ENCODE data around the gene STAT6.
A peak's percentile ranks its signal among the peaks of the same experiment; 100 is the strongest.

The STAT6 gene

GRCh38 chr12:57111031-57111734, at the start of gene STAT6:
STAT6 (minus strand) TSS chr12:57111362; CDS start chr12:57108278, 3,084 bp downstream.
- peak within 1 kb of the TSS; percentile 89 for H3K4me3 Mint-ChIP-seq
- H3K4me1 Mint-ChIP-seq (ENCODE audit: low read depth): peaks cover 53% of the 10 kb centered on the region
- peak within 1 kb of the TSS; percentile 99 for H3K27ac Mint-ChIP-seq
- peaks cover 30% of the 10 kb centered on the region for H3K36me3 Mint-ChIP-seq (ENCODE audit: low read depth)
- no peaks in the 10 kb centered on the region for H3K27me3 Mint-ChIP-seq
- H3K9me3 Mint-ChIP-seq: no peaks in the 10 kb centered on the region

- H3K4me3 Mint-ChIP-seq: no peak overlapping the region
Observed at GRCh38 chr12:57160741-57161140, 49.6 kb upstream of the STAT6 start.

GRCh38 chr12:57160040-57160439, 48.9 kb upstream of the STAT6 start:
- Mint-ChIP-seq H3K27me3 (no peaks in the 10 kb centered on the region), H3K4me1 (ENCODE audit: low read depth) (peaks cover 7% of the 10 kb centered on the region), H3K9me3 (no peaks in the 10 kb centered on the region), H3K36me3 (ENCODE audit: low read depth) (no peaks in the 10 kb centered on the region), H3K27ac (no peak overlapping the region), H3K4me3 (no peak overlapping the region)

More at GRCh38 chr12:57160741-57161140, 49.6 kb upstream of the STAT6 start:
- Mint-ChIP-seq H3K27ac (no peak overlapping the region), H3K4me1 (ENCODE audit: low read depth) (peaks cover 7% of the 10 kb centered on the region), H3K27me3 (no peaks in the 10 kb centered on the region), H3K36me3 (ENCODE audit: low read depth) (no peaks in the 10 kb centered on the region), H3K9me3 (no peaks in the 10 kb centered on the region)

- H3K27me3 Mint-ChIP-seq: no peaks in the 10 kb centered on the region
- H3K4me3 Mint-ChIP-seq: no peak overlapping the region
- H3K36me3 Mint-ChIP-seq (ENCODE audit: low read depth): no peaks in the 10 kb centered on the region
- H3K27ac Mint-ChIP-seq: no peak overlapping the region
- no peaks in the 10 kb centered on the region for H3K9me3 Mint-ChIP-seq
- peaks cover 7% of the 10 kb centered on the region for H3K4me1 Mint-ChIP-seq (ENCODE audit: low read depth)
Observed at GRCh38 chr12:57159311-57159710, 48.1 kb upstream of the STAT6 start.

- Mint-ChIP-seq H3K4me1 (ENCODE audit: low read depth) (peaks cover 7% of the 10 kb centered on the region), H3K9me3 (no peaks in the 10 kb centered on the region), H3K36me3 (ENCODE audit: low read depth) (no peaks in the 10 kb centered on the region), H3K27ac (no peak overlapping the region), H3K4me3 (no peak overlapping the region), H3K27me3 (no peaks in the 10 kb centered on the region)
Observed at GRCh38 chr12:57158665-57159064, 47.5 kb upstream of the STAT6 start.

GRCh38 chr12:57158186-57158585, 47.0 kb upstream of the STAT6 start:
- Mint-ChIP-seq H3K4me3 (no peak overlapping the region), H3K4me1 (ENCODE audit: low read depth) (peaks cover 7% of the 10 kb centered on the region), H3K9me3 (no peaks in the 10 kb centered on the region), H3K36me3 (ENCODE audit: low read depth) (no peaks in the 10 kb centered on the region), H3K27ac (no peak overlapping the region), H3K27me3 (no peaks in the 10 kb centered on the region)

GRCh38 chr12:57157588-57158173, 46.5 kb upstream of the STAT6 start:
- H3K36me3 Mint-ChIP-seq (ENCODE audit: low read depth): no peaks in the 10 kb centered on the region
- H3K27ac Mint-ChIP-seq: no peak overlapping the region
- peaks cover 7% of the 10 kb centered on the region for H3K4me1 Mint-ChIP-seq (ENCODE audit: low read depth)

GRCh38 chr12:57156701-57157403, 45.7 kb upstream of the STAT6 start:
- Mint-ChIP-seq H3K4me3 (no peak overlapping the region), H3K4me1 (ENCODE audit: low read depth) (peaks cover 7% of the 10 kb centered on the region), H3K27me3 (no peaks in the 10 kb centered on the region), H3K36me3 (ENCODE audit: low read depth) (no peaks in the 10 kb centered on the region), H3K27ac (no peak overlapping the region), H3K9me3 (no peaks in the 10 kb centered on the region)

More at GRCh38 chr12:57157588-57158173, 46.5 kb upstream of the STAT6 start:
- Mint-ChIP-seq H3K4me3 (no peak overlapping the region), H3K9me3 (no peaks in the 10 kb centered on the region), H3K27me3 (no peaks in the 10 kb centered on the region)

- no peak overlapping the region for H3K4me3 Mint-ChIP-seq
- H3K36me3 Mint-ChIP-seq (ENCODE audit: low read depth): no peaks in the 10 kb centered on the region
- H3K9me3 Mint-ChIP-seq: no peaks in the 10 kb centered on the region
- no peaks in the 10 kb centered on the region for H3K27me3 Mint-ChIP-seq
- H3K27ac Mint-ChIP-seq: no peak overlapping the region
- peaks cover 7% of the 10 kb centered on the region for H3K4me1 Mint-ChIP-seq (ENCODE audit: low read depth)
Observed at GRCh38 chr12:57154804-57155434, 43.8 kb upstream of the STAT6 start.

- Mint-ChIP-seq H3K9me3 (no peaks in the 10 kb centered on the region), H3K27me3 (no peaks in the 10 kb centered on the region), H3K36me3 (ENCODE audit: low read depth) (no peaks in the 10 kb centered on the region), H3K4me3 (no peak overlapping the region), H3K27ac (no peak overlapping the region), H3K4me1 (ENCODE audit: low read depth) (peaks cover 7% of the 10 kb centered on the region)
Observed at GRCh38 chr12:57154076-57154475, 42.9 kb upstream of the STAT6 start.

GRCh38 chr12:57153415-57153997, 42.3 kb upstream of the STAT6 start:
- Mint-ChIP-seq H3K36me3 (ENCODE audit: low read depth) (no peaks in the 10 kb centered on the region), H3K4me1 (ENCODE audit: low read depth) (peaks cover 7% of the 10 kb centered on the region), H3K27ac (no peak overlapping the region), H3K4me3 (no peak overlapping the region), H3K27me3 (no peaks in the 10 kb centered on the region), H3K9me3 (no peaks in the 10 kb centered on the region)

GRCh38 chr12:57152639-57153038, 41.5 kb upstream of the STAT6 start:
- Mint-ChIP-seq H3K27me3 (no peaks in the 10 kb centered on the region), H3K36me3 (ENCODE audit: low read depth) (no peaks in the 10 kb centered on the region), H3K27ac (no peak overlapping the region), H3K4me3 (no peak overlapping the region), H3K9me3 (no peaks in the 10 kb centered on the region), H3K4me1 (ENCODE audit: low read depth) (peaks cover 2% of the 10 kb centered on the region)

- Mint-ChIP-seq H3K4me1 (ENCODE audit: low read depth) (no peaks in the 10 kb centered on the region), H3K9me3 (no peaks in the 10 kb centered on the region), H3K27ac (no peak overlapping the region), H3K27me3 (no peaks in the 10 kb centered on the region), H3K36me3 (ENCODE audit: low read depth) (no peaks in the 10 kb centered on the region), H3K4me3 (no peak overlapping the region)
Observed at GRCh38 chr12:57151741-57152630, 40.8 kb upstream of the STAT6 start.

GRCh38 chr12:57150400-57151000, 39.3 kb upstream of the STAT6 start:
- no peaks in the 10 kb centered on the region for H3K27me3 Mint-ChIP-seq
- no peaks in the 10 kb centered on the region for H3K9me3 Mint-ChIP-seq
- H3K4me1 Mint-ChIP-seq (ENCODE audit: low read depth): no peaks in the 10 kb centered on the region
- no peaks in the 10 kb centered on the region for H3K36me3 Mint-ChIP-seq (ENCODE audit: low read depth)
- no peak overlapping the region for H3K4me3 Mint-ChIP-seq
- H3K27ac Mint-ChIP-seq: no peak overlapping the region

Measured in stimulated activated naive CD8-positive, alpha-beta T cell treated with anti-CD3 and anti-CD28 coated beads, Interleukin-15, Interleukin-2, amounts not matched to agents 100 ng/mL and 50 ng/mL, for 24 hours (primary cell).